K562 (cell line): ENCODE measurements around the gene SSH3. TPM values are rescaled to one million over a fixed set of nuclear protein-coding genes. Genes with fewer than 3 reads are reported as not detected.

Experiments
- DPF2 ChIP-seq: fragments of 450-650 bp; IDR thresholded peaks from 2 replicates; pipeline ENCODE4 v1.6.1; 2016
- GMEB1 ChIP-seq: fragments of 250-450 bp; sonication (Bioruptor Pico); IDR thresholded peaks from 2 replicates; pipeline ENCODE4 v1.4.0; 2020; ENCODE audit warnings: mild to moderate bottlenecking
- MTA3 ChIP-seq: fragments of 450-650 bp; formaldehyde crosslinking; IDR thresholded peaks from 2 replicates; pipeline ENCODE4 v1.6.1; 2017; ENCODE audit warnings: mild to moderate bottlenecking, borderline replicate concordance
- SNAPC5 ChIP-seq: fragments of 250-450 bp; sonication (Bioruptor Pico); IDR thresholded peaks from 2 replicates; pipeline ENCODE4 v1.8.0; 2021; ENCODE audit warnings: moderate library complexity, mild to moderate bottlenecking, inconsistent platforms
- TFAP4 ChIP-seq: sonication (generic); formaldehyde crosslinking; IDR thresholded peaks from 2 replicates; pipeline ENCODE4 v1.8.0; 2022; ENCODE audit warnings: missing genetic modification reagents, mild to moderate bottlenecking, moderate library complexity, borderline replicate concordance
- USF1 ChIP-seq: sonication (generic); formaldehyde crosslinking; IDR thresholded peaks from 2 replicates; pipeline ENCODE4 v1.9.0; 2022; ENCODE audit warnings: mild to moderate bottlenecking, missing genetic modification reagents
- ZNF707 ChIP-seq: fragments of 250-450 bp; sonication (Bioruptor Pico); conservative IDR thresholded peaks from 2 replicates; pipeline ENCODE4 v1.8.0; 2022; ENCODE audit warnings: inconsistent platforms, mild to moderate bottlenecking, moderate library complexity
- polyA plus RNA-seq, 8 experiments: library from polyadenylated mRNA; depleted of rRNA in 4 of 8; stranded (reverse) in 5 of 8; unstranded in 3 of 8; fragments of >200 nt; fragmentation: Nextera tagmentation in 2 of 8; fragmentation: Illumina TruSeq in 1 of 8; extraction: Ambion mirVana in 2 of 8; extraction: Trizol in 1 of 8; gene quantifications; 2 replicates each; pipeline versions ENCODE4 v1.2.1 to v1.2.3, GENCODE V29; 2011 to 2014; ENCODE audit warnings: inconsistent platforms in 1 of 8, missing spikeins in 1 of 8
- total RNA-seq, 7 experiments: library from RNA; depleted of rRNA in 6 of 7; stranded (reverse); fragments of >200 nt in 6 of 7; fragmentation: Illumina TruSeq in 2 of 7; extraction: Trizol in 2 of 7; gene quantifications; 2 replicates each; pipeline versions ENCODE4 v1.2.1 to v1.2.3, GENCODE V29; 2011 to 2021; ENCODE audit warnings: low replicate concordance in 1 of 7
- TF ChIP-seq, protein P1 (sequence below): sonication (generic); formaldehyde crosslinking; IDR thresholded peaks from 2 replicates; pipeline ENCODE4 v1.8.0; 2022; ENCODE audit warnings: mild to moderate bottlenecking, missing genetic modification reagents

Gene SSH3
- total and polyA plus RNA-seq, 9 of the 15 experiments (the other 6 are each of a cell fraction or from before 2014, with no cell fraction given), result 0.07 to 1.0 (median 0.24) TPM; not detected in 3

DNA sequence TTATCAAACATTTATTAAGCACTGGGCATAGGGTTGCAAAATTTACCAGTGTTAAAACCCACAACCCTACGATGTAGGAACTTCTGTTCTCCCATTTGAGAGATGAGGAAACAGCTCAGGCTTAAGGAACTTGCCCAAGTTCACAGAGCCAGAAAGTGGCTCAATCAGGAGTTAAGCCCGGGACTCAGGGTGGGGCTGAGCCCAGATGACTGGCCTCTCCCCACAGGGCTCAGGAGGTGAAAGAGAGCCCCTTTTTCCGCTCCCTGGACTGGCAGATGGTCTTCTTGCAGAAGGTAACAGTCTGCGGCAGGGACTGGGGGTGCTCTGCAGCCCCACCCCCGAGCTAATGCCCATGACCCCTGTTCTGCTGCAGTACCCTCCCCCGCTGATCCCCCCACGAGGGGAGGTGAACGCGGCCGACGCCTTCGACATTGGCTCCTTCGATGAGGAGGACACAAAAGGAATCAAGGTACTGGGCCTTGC is 19.8 kb upstream of the SSH3 start (continued):
- TF ChIP-seq GMEB1 (CRISPR knock-in tag), result no peak
- TF ChIP-seq SNAPC5 (CRISPR knock-in tag), result no peak
- TF ChIP-seq USF1 (CRISPR knock-in tag), result no peak
- TF ChIP-seq DPF2, result no peak
- no peak for TF ChIP-seq MTA3
- no peak for TF ChIP-seq ZNF707 (CRISPR knock-in tag)
- TF ChIP-seq, protein P1, sequence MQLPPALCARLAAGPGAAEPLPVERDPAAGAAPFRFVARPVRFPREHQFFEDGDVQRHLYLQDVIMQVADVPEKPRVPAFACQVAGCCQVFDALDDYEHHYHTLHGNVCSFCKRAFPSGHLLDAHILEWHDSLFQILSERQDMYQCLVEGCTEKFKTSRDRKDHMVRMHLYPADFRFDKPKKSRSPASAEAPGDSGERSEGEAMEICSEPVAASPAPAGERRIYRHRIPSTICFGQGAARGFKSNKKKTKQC (CRISPR knock-in tag), result no peak
- no peak for TF ChIP-seq TFAP4 (CRISPR knock-in tag)
